Measurements from ENCODE around the gene KLHL18. TPM values are rescaled to one million over a fixed set of nuclear protein-coding genes. Genes with fewer than 3 reads are reported as not detected.
A peak's percentile ranks its signal among the peaks of the same experiment; 100 is the strongest.
"Not testable (repeated sequence)": the region's sequence is repeated elsewhere in the genome, so short reads cannot be mapped to it uniquely, and the experiment has no call there.

Gene KLHL18
- total RNA-seq (2014; rRNA removed; shearing (Covaris generic)) = 11.3 and 11.8 TPM in 2 replicates

- Histone ChIP-seq H3K4me1 (no peaks in the 10 kb centered on the region; the same call in 1 of the 2 replicates), H3K36me3 (no peaks in the 10 kb centered on the region), H3K27me3 (no peaks in the 10 kb centered on the region), H3K4me3 (peak within 1 kb of the TSS; percentile 81), H3K9me3 (replicated peaks) (no peaks in the 10 kb centered on the region), H3K27ac (peak within 1 kb of the TSS; percentile 88)
- DNase-seq = peak; percentile 90 to 92
Measured at GRCh38 chr3:47282424-47283192, at the start of gene KLHL18, which contains the start of gene KIF9. KLHL18 (plus strand) TSS chr3:47282944; CDS start chr3:47282966, 22 bp downstream. KIF9 (minus strand) TSS chr3:47282799; CDS start chr3:47277374, 5,425 bp downstream.

GRCh38 chr3:47238017-47238416, 44.7 kb upstream of the KLHL18 start:
- Histone ChIP-seq H3K4me1 (no peaks in the 10 kb centered on the region; the same call in 1 of the 2 replicates), H3K27me3 (no peaks in the 10 kb centered on the region), H3K9me3 (replicated peaks) (no peaks in the 10 kb centered on the region), H3K36me3 (no peaks in the 10 kb centered on the region), H3K4me3 (no peak overlapping the region), H3K27ac (no peak overlapping the region)
- no peak for DNase-seq

- Histone ChIP-seq H3K27ac (no peak overlapping the region), H3K4me1 (no peaks in the 10 kb centered on the region; the same call in 1 of the 2 replicates), H3K9me3 (replicated peaks) (no peaks in the 10 kb centered on the region), H3K36me3 (no peaks in the 10 kb centered on the region), H3K27me3 (no peaks in the 10 kb centered on the region), H3K4me3 (no peak overlapping the region)
- DNase-seq = no peak
Measured at GRCh38 chr3:47239929-47240328, 42.8 kb upstream of the KLHL18 start.

- H3K4me1 ChIP-seq = no peaks in the 10 kb centered on the region
- no peaks in the 10 kb centered on the region for H3K36me3 ChIP-seq
- no peak for DNase-seq
- H3K27me3 ChIP-seq = no peaks in the 10 kb centered on the region
- no peak overlapping the region for H3K27ac ChIP-seq
- no peaks in the 10 kb centered on the region for H3K9me3 ChIP-seq (replicated peaks)
- H3K4me3 ChIP-seq = no peak overlapping the region
Measured at GRCh38 chr3:47243419-47244147, 39.2 kb upstream of the KLHL18 start.

- Histone ChIP-seq H3K9me3 (replicated peaks) (no peaks in the 10 kb centered on the region), H3K36me3 (no peaks in the 10 kb centered on the region), H3K4me3 (no peak overlapping the region), H3K27me3 (no peaks in the 10 kb centered on the region), H3K27ac (no peak overlapping the region), H3K4me1 (no peaks in the 10 kb centered on the region)
- DNase-seq = no peak
Measured at GRCh38 chr3:47244531-47245100, 38.1 kb upstream of the KLHL18 start.

GRCh38 chr3:47245271-47245670, 37.5 kb upstream of the KLHL18 start:
- no peaks in the 10 kb centered on the region for H3K9me3 ChIP-seq (replicated peaks)
- no peak overlapping the region for H3K4me3 ChIP-seq
- H3K36me3 ChIP-seq = no peaks in the 10 kb centered on the region
- no peak overlapping the region for H3K27ac ChIP-seq
- H3K27me3 ChIP-seq = no peaks in the 10 kb centered on the region
- no peaks in the 10 kb centered on the region for H3K4me1 ChIP-seq
- DNase-seq = no peak

- H3K4me1 ChIP-seq = no peaks in the 10 kb centered on the region
Measured at GRCh38 chr3:47247131-47248064, 35.3 kb upstream of the KLHL18 start.

GRCh38 chr3:47250309-47251060, 32.3 kb upstream of the KLHL18 start:
- peak; percentile 40 to 63 for DNase-seq
- no peaks in the 10 kb centered on the region for H3K4me1 ChIP-seq
- no peaks in the 10 kb centered on the region for H3K36me3 ChIP-seq
- no peaks in the 10 kb centered on the region for H3K27me3 ChIP-seq
- no peaks in the 10 kb centered on the region for H3K9me3 ChIP-seq (replicated peaks)
- no peak overlapping the region for H3K27ac ChIP-seq
- no peak overlapping the region for H3K4me3 ChIP-seq

More at GRCh38 chr3:47247131-47248064, 35.3 kb upstream of the KLHL18 start:
- no peak overlapping the region for H3K4me3 ChIP-seq
- H3K27me3 ChIP-seq = no peaks in the 10 kb centered on the region
- H3K9me3 ChIP-seq (replicated peaks) = no peaks in the 10 kb centered on the region
- no peak overlapping the region for H3K27ac ChIP-seq
- no peak for DNase-seq
- no peaks in the 10 kb centered on the region for H3K36me3 ChIP-seq

GRCh38 chr3:47251085-47251484, 31.7 kb upstream of the KLHL18 start:
- not testable (repeated sequence) for H3K9me3 ChIP-seq (replicated peaks); H3K4me3 ChIP-seq; H3K4me1 ChIP-seq; DNase-seq; H3K27ac ChIP-seq; H3K27me3 ChIP-seq; H3K36me3 ChIP-seq

- no peaks in the 10 kb centered on the region for H3K27me3 ChIP-seq
- H3K27ac ChIP-seq = no peak overlapping the region
- no peak for DNase-seq
- H3K4me1 ChIP-seq = no peaks in the 10 kb centered on the region
- H3K4me3 ChIP-seq = no peak overlapping the region
- no peaks in the 10 kb centered on the region for H3K9me3 ChIP-seq (replicated peaks)
- H3K36me3 ChIP-seq = no peaks in the 10 kb centered on the region
Measured at GRCh38 chr3:47251689-47252088, 31.1 kb upstream of the KLHL18 start.

GRCh38 chr3:47256331-47256730, 26.4 kb upstream of the KLHL18 start:
- H3K9me3 ChIP-seq (replicated peaks); H3K4me1 ChIP-seq; DNase-seq: not testable (repeated sequence)

GRCh38 chr3:47259114-47259513, 23.6 kb upstream of the KLHL18 start:
- H3K9me3 ChIP-seq (replicated peaks) = no peaks in the 10 kb centered on the region
- no peak for DNase-seq
- no peaks in the 10 kb centered on the region for H3K27me3 ChIP-seq
- H3K4me3 ChIP-seq = no peak overlapping the region
- H3K4me1 ChIP-seq = no peaks in the 10 kb centered on the region; the same call in 1 of the 2 replicates
- no peaks in the 10 kb centered on the region for H3K36me3 ChIP-seq
- H3K27ac ChIP-seq = no peak overlapping the region

More at GRCh38 chr3:47256331-47256730, 26.4 kb upstream of the KLHL18 start:
- not testable (repeated sequence) for H3K4me3 ChIP-seq, H3K27me3 ChIP-seq, H3K36me3 ChIP-seq, H3K27ac ChIP-seq

GRCh38 chr3:47260605-47261004, 22.1 kb upstream of the KLHL18 start:
- DNase-seq = no peak
- Histone ChIP-seq H3K4me1 (peaks cover 6% of the 10 kb centered on the region), H3K27ac (no peak overlapping the region), H3K9me3 (replicated peaks) (no peaks in the 10 kb centered on the region), H3K4me3 (no peak overlapping the region), H3K36me3 (no peaks in the 10 kb centered on the region), H3K27me3 (no peaks in the 10 kb centered on the region)

Data from SJCRH30 (cell line).